NCI-H748 (cell line): ENCODE measurements around the gene DNM3.

Experiments used
- DNase-seq: peaks from one replicate; lab custom pipeline; 2025; ENCODE audit not compliant: unreplicated experiment; lab: John Stamatoyannopoulos, UW

Gene DNM3

GRCh38 chr1:171966426-171967220, 125.3 kb downstream of the DNM3 start:
- DNase-seq = no peak

GRCh38 chr1:171969226-171969625, 127.9 kb downstream of the DNM3 start:
- no peak for DNase-seq

- DNase-seq = no peak
Observed at GRCh38 chr1:171969813-171970212, 128.5 kb downstream of the DNM3 start.

- no peak for DNase-seq
Observed at GRCh38 chr1:171972846-171973245, 131.5 kb downstream of the DNM3 start.

GRCh38 chr1:171973421-171973820, 132.1 kb downstream of the DNM3 start:
- DNase-seq = no peak

- DNase-seq = no peak
Observed at GRCh38 chr1:171981303-171981702, 140.0 kb downstream of the DNM3 start.

- no peak for DNase-seq
Observed at GRCh38 chr1:171983584-171983983, 142.3 kb downstream of the DNM3 start.

- DNase-seq = no peak
Observed at GRCh38 chr1:171984262-171984661, 143.0 kb downstream of the DNM3 start.

- peak; percentile 38 for DNase-seq
Observed at GRCh38 chr1:171984850-171985485, 143.7 kb downstream of the DNM3 start.

GRCh38 chr1:171985639-171986038, 144.3 kb downstream of the DNM3 start:
- DNase-seq = no peak

- no peak for DNase-seq
Observed at GRCh38 chr1:171988243-171988885, 147.1 kb downstream of the DNM3 start.

GRCh38 chr1:171990371-171990770, 149.1 kb downstream of the DNM3 start:
- DNase-seq = no peak

GRCh38 chr1:171994293-171994692, 153.0 kb downstream of the DNM3 start:
- DNase-seq = no peak

GRCh38 chr1:171995573-171995972, 154.3 kb downstream of the DNM3 start:
- no peak for DNase-seq

GRCh38 chr1:171997936-171998335, 156.6 kb downstream of the DNM3 start:
- DNase-seq = no peak

- DNase-seq = no peak
Observed at GRCh38 chr1:171998711-171999110, 157.4 kb downstream of the DNM3 start.

GRCh38 chr1:171999756-172000155, 158.5 kb downstream of the DNM3 start:
- DNase-seq = no peak

- no peak for DNase-seq
Observed at GRCh38 chr1:172001288-172001687, 160.0 kb downstream of the DNM3 start.

- DNase-seq = peak; percentile 23
Observed at GRCh38 chr1:172002725-172003345, 161.5 kb downstream of the DNM3 start.

GRCh38 chr1:172003766-172004530, 162.7 kb downstream of the DNM3 start:
- DNase-seq = no peak

GRCh38 chr1:172004671-172005070, 163.4 kb downstream of the DNM3 start:
- DNase-seq = no peak
